GM12875 (cell line): ENCODE results near the gene ASB9.

ENCODE experiments used
- H3K4me3 ChIP-seq: one replicate; pipeline ENCODE4 v1.5.1; 2011; ENCODE audit warnings: low read depth, low read length, control low read depth
- TF ChIP-seq, protein P1 (sequence below): IDR thresholded peaks from 2 replicates; pipeline ENCODE4 v1.5.1; 2011; ENCODE audit warnings: low read depth, mild to moderate bottlenecking, control low read depth, inconsistent platforms, low read length, moderate library complexity, borderline replicate concordance; ENCODE audit not compliant: insufficient read depth

The ASB9 gene

DNA sequence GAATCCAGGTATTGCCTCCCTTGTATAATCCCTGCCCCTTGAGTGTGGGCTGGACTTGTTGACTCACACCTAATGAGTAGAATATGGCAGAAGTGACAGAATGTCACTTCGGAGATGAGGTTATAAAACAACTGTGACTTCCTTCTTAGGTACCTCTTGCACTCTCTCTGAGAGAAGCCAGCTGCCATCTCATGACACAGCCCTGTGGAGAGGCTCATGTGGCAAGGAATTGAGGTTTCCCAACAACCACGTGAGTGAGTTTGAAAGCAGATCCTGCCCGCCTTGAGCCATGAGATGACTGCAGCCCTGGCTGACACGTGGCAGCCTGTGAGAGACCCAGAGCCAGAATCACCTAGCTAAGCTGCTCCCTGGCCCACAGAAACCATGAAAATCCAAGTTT is 32.0 kb upstream of the ASB9 start:
- no peak overlapping the region for H3K4me3 ChIP-seq
- TF ChIP-seq, protein P1, sequence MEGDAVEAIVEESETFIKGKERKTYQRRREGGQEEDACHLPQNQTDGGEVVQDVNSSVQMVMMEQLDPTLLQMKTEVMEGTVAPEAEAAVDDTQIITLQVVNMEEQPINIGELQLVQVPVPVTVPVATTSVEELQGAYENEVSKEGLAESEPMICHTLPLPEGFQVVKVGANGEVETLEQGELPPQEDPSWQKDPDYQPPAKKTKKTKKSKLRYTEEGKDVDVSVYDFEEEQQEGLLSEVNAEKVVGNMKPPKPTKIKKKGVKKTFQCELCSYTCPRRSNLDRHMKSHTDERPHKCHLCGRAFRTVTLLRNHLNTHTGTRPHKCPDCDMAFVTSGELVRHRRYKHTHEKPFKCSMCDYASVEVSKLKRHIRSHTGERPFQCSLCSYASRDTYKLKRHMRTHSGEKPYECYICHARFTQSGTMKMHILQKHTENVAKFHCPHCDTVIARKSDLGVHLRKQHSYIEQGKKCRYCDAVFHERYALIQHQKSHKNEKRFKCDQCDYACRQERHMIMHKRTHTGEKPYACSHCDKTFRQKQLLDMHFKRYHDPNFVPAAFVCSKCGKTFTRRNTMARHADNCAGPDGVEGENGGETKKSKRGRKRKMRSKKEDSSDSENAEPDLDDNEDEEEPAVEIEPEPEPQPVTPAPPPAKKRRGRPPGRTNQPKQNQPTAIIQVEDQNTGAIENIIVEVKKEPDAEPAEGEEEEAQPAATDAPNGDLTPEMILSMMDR, result no peak

DNA sequence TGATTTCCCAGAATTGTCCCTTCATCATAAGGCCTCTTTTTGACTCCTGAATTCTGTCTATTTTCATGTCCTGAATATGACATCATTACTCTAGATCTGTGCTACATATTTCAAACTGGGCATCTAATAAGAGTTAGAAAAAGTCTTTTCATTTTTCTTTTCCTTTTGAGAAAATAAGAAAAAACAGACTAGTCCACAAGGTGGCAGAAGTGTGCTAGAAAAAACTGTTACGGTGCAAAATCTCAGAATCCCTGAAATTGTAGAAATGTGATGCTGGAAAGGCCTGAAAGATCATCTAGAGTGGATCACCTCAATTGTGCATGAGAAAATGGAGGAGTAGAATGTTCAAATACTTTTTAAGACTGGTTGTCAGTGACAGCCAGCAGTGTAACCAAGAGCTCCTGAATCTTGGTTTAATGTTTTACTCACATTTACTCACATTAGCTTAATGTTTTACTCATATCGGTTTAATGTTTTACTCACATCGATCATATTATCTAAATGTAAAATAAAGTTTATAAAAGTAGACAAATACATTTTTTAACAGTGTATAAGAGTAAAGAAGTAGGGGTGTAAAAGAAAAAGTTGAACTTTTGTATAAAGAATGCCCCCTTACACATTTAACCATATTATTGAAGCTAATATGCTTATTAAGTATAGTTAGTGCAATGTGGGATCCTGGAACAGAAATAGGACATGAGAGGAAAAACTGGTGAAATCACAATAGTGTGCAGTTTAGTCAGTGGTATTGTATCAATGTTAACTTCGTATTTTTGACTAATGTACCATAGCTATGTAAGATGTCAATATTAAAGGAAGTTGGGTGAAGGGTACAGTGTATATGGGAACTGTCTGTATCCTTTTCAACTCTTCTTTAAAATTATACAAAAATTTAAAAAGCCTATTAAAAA is 30.3 kb upstream of the ASB9 start:
- no peak overlapping the region for H3K4me3 ChIP-seq
- TF ChIP-seq, protein P1, result peak; percentile 29; the same call in 1 of the 2 replicates

DNA sequence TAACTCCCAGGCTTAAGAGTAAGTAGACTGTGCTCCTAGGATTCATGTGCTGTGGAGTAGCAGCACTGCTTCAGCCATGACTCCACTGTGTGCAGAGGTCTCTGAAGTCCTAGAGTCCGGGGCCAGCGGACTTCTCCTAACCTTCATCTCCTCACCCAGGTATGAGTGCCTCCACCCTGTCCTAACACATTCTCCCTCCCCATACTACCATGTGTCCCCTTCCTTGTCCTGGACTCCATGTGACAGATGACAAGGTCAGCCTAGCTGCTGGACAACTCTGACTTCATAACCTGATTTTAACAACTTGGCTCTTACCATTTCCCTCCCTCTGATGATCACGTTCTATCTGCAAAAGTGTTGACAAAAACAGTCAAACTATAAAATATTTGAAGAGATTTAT is 28.9 kb upstream of the ASB9 start:
- no peak overlapping the region for H3K4me3 ChIP-seq
- TF ChIP-seq, protein P1, result no peak

DNA sequence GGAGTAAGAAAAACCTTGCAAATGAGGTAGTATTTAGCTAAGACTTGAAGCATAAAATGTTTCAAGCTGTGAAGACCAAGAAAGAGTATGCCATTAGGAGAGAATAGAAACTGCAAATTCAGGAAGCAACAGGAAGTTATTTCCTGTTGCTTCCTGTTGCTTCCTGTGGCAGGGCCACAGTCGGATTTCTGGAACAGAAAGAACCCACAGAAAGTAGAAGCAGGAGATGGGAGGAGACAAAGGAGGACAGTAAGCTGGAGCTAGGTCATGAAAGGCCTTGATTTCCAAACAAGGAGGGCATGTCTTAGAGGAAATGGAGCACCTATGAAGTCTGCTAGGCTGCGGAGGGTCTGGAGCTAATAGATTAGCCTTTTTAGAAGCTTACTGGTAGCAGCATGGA is 28.3 kb upstream of the ASB9 start:
- TF ChIP-seq, protein P1, result no peak

DNA sequence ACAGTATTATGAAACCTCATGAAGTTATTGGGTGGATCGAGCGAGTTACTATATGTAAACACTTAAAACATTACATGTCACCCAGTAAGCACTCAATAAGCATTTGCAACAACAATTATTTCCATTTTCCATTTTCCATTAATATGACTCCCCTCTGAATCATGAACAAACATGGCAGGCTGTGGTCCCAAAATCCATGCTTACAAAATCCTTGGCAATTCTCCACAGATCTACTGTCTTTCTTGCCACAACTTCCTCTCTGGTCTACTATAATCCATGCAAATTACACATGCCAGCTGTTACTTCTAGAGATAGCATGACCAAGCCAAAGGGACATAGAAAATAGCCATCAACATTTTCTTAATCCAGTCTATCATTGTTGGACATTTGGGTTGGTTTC is 23.6 kb upstream of the ASB9 start:
- TF ChIP-seq, protein P1, result no peak
- no peak overlapping the region for H3K4me3 ChIP-seq

More for the DNA sequence above, 28.3 kb upstream of the ASB9 start:
- H3K4me3 ChIP-seq, result no peak overlapping the region

DNA sequence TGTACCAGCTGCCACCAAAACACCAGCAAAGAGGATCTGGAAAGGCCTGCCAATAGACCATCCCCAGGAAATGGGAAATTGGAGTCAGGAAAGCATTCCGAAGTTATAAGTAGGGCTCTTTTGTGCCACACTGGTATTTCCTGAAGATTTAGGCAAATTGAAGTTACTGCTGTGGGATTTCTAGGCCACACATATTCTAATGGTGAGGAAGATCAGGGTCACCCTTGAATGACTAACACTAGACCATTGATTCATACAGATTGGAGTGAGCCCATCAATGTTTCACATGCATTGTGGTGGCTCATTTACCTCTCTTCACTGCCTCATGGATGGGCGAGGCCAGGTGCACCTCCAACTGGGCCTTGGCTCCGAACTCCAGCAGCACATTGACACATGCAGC is 23.0 kb upstream of the ASB9 start:
- H3K4me3 ChIP-seq, result no peak overlapping the region
- TF ChIP-seq, protein P1, result no peak

DNA sequence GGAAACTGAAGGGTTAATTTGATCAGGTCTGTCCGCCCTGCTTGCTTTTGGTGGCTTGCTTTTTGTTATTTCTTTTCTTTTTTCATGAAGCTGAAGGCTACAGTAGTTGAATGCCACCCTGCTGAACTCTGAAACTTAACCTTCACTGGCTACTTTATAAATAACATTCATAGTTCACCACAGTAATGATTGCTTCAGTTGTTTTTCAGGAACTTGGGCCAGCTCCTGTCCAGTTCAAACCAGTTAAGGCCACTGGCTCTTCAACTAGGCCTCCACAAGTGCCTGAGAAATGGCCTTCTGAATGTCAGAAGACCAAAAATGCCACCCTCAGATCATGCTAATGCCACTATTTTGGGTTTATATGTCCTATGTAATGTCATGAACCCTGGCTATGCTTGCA is 7.7 kb upstream of the ASB9 start:
- no peak overlapping the region for H3K4me3 ChIP-seq
- TF ChIP-seq, protein P1, result no peak
